Karpas-422 (cell line): ENCODE results near the gene ZNF891. TPM values are rescaled to one million over a fixed set of nuclear protein-coding genes. Genes with fewer than 3 reads are reported as not detected.

ENCODE experiments used
- DNase-seq: peaks from one replicate; pipeline ENCODE4 v3.0.0-alpha.2; 2015
- H2AFZ ChIP-seq: fragments of 200-600 bp; sonication (generic); 2 replicates; pipeline ENCODE4 v1.6.1; 2014; ENCODE audit warnings: antibody characterized with exemption, low read length, mixed read lengths
- H3K27ac ChIP-seq: fragments of 200-600 bp; sonication (generic); 2 replicates; pipeline ENCODE4 v1.5.1; 2014; ENCODE audit warnings: mild to moderate bottlenecking, low read length, moderate library complexity
- H3K27me3 ChIP-seq: fragments of 200-600 bp; sonication (generic); 2 replicates; pipeline ENCODE4 v1.6.1; 2014; ENCODE audit warnings: low read length, mixed read lengths
- H3K36me3 ChIP-seq: fragments of 200-600 bp; sonication (generic); 2 replicates; pipeline ENCODE4 v1.6.1; 2014; ENCODE audit warnings: low read length, mixed read lengths; ENCODE audit not compliant: insufficient read depth
- H3K4me1 ChIP-seq: fragments of 200-600 bp; sonication (generic); 2 replicates; pipeline ENCODE4 v1.6.1; 2014; ENCODE audit warnings: mild to moderate bottlenecking, low read length, mixed read lengths
- H3K4me2 ChIP-seq: fragments of 200-600 bp; sonication (generic); 2 replicates; pipeline ENCODE4 v1.6.1; 2014; ENCODE audit warnings: low read length, low read depth, mild to moderate bottlenecking; ENCODE audit not compliant: poor library complexity, severe bottlenecking
- H3K4me3 ChIP-seq: fragments of 200-600 bp; sonication (generic); 2 replicates; pipeline ENCODE4 v1.5.1; 2014; ENCODE audit warnings: mild to moderate bottlenecking, antibody characterized with exemption, low read length, mixed read lengths
- H3K79me2 ChIP-seq: fragments of 200-600 bp; sonication (generic); 2 replicates; pipeline ENCODE4 v1.6.1; 2014; ENCODE audit warnings: mild to moderate bottlenecking, low read length, mixed read lengths
- H3K9ac ChIP-seq: fragments of 200-600 bp; sonication (generic); 2 replicates; pipeline ENCODE4 v1.6.0; 2014; ENCODE audit warnings: low read length
- H3K9me2 ChIP-seq: fragments of 200-600 bp; sonication (generic), shearing (Covaris generic); replicated peaks from 2 replicates; pipeline ENCODE4 v1.6.0; 2014; ENCODE audit warnings: mild to moderate bottlenecking, low read length, moderate library complexity; ENCODE audit not compliant: insufficient read depth
- H3K9me3 ChIP-seq: fragments of 300-700, 200-600 bp; sonication (generic); 2 replicates; pipeline ENCODE4 v1.6.1; 2014; ENCODE audit warnings: low read length, mixed read lengths
- H4K20me1 ChIP-seq: fragments of 200-600 bp; sonication (generic); 2 replicates; pipeline ENCODE4 v1.6.1; 2014; ENCODE audit warnings: mild to moderate bottlenecking, antibody characterized with exemption, low read length, low read depth; ENCODE audit not compliant: insufficient read depth
- total RNA-seq: library from RNA; depleted of rRNA; stranded (reverse); fragments of >200 nt; shearing (Covaris generic); gene quantifications from 2 replicates; pipeline ENCODE4 v1.2.3, GENCODE V29; 2014; ENCODE audit warnings: low replicate concordance; rRNA removed

ZNF891 gene
- total RNA-seq, 1 experiment from 2014 or later = 5.4 TPM

DNA sequence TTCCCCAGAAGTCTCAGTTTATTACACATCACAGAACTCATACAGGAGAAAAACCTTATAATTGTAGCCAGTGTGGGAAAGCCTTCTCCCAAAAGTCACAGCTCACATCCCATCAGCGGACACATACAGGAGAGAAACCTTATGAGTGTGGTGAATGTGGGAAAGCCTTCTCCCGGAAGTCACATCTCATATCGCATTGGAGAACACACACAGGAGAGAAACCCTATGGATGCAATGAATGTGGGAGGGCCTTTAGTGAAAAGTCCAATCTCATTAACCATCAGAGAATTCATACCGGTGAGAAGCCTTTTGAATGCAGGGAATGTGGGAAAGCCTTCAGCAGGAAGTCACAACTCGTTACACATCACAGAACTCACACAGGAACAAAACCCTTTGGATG is 72.6 kb downstream of the ZNF891 start:
- no peak overlapping the region for H2AFZ ChIP-seq
- H3K79me2 ChIP-seq = no peaks in the 10 kb centered on the region
- no peaks in the 10 kb centered on the region for H3K27me3 ChIP-seq
- peaks cover 53% of the 10 kb centered on the region for H3K36me3 ChIP-seq
- H4K20me1 ChIP-seq = no peaks in the 10 kb centered on the region
- H3K4me2 ChIP-seq = no peak overlapping the region
- H3K9me2 ChIP-seq = no peaks in the 10 kb centered on the region
- no peak overlapping the region for H3K27ac ChIP-seq
- H3K4me1 ChIP-seq = no peaks in the 10 kb centered on the region
- no peak for DNase-seq
- H3K9ac ChIP-seq = no peak overlapping the region
- H3K4me3 ChIP-seq = no peak overlapping the region
- H3K9me3 ChIP-seq = peaks cover 76% of the 10 kb centered on the region

Other genes with a start within 250 kb of the ZNF891 start
- gene CHFR, start 242.7 kb downstream of the ZNF891 start, total RNA-seq = 7.1 and 10.1 TPM in 2 replicates
- 4.3 and 8.1 TPM in 2 replicates for gene ZNF605, start 174.0 kb downstream of the ZNF891 start, total RNA-seq
- 12.7 and 15.5 TPM in 2 replicates for gene ZNF26, start 143.9 kb downstream of the ZNF891 start, total RNA-seq
- gene ZNF84, start 92.8 kb downstream of the ZNF891 start, total RNA-seq = 29.7 and 33.2 TPM in 2 replicates
- 11.0 and 29.0 TPM in 2 replicates for gene ZNF140, start 49.4 kb downstream of the ZNF891 start, total RNA-seq
- 13.3 and 17.7 TPM in 2 replicates for gene ZNF10, start 353 bp upstream of the ZNF891 start, total RNA-seq
- 10.7 and 12.3 TPM in 2 replicates for gene ZNF268, start 51.2 kb upstream of the ZNF891 start, total RNA-seq
- gene ANHX, start 105.6 kb upstream of the ZNF891 start, total RNA-seq = not detected in 2 replicates